CD4-positive, alpha-beta memory T cell (primary cell): ENCODE results near the gene ASB1. TPM values are rescaled to one million over a fixed set of nuclear protein-coding genes. Genes with fewer than 3 reads are reported as not detected.
A peak's percentile ranks its signal among the peaks of the same experiment; 100 is the strongest.

Source experiments
- CTCF ChIA-PET: fragments of 350-600 bp; sonication (Branson Sonifier 250); formaldehyde crosslinking; loops from one replicate; lab custom pipeline; 2021; ENCODE audit warnings: inconsistent platforms; ENCODE audit not compliant: partially characterized antibody; lab: Charles Lee
- POLR2A ChIA-PET: fragments of 350-600 bp; sonication (Branson Sonifier 250); formaldehyde crosslinking; loops from one replicate; lab custom pipeline; 2021; ENCODE audit not compliant: partially characterized antibody; lab: Charles Lee
- DNase-seq, 5 donors: peaks; one replicate each; pipeline versions ENCODE4 v3.0.0 to v3.0.0-alpha.2; 2020 to 2022; ENCODE audit warnings: mixed read lengths in 1 of 5
- H3K27ac ChIP-seq: one replicate; pipeline ENCODE4 v1.7.0; 2013; ENCODE audit warnings: low read depth, low read length
- H3K27me3 ChIP-seq: 2 replicates; pipeline ENCODE4 v1.7.0; 2013; ENCODE audit warnings: mild to moderate bottlenecking, low read length, moderate library complexity; ENCODE audit not compliant: insufficient read depth
- H3K36me3 ChIP-seq: 2 replicates; pipeline ENCODE4 v1.7.0; 2013; ENCODE audit warnings: mild to moderate bottlenecking, low read length, moderate library complexity; ENCODE audit not compliant: insufficient read depth
- H3K4me1 ChIP-seq: 2 replicates; pipeline ENCODE4 v1.7.0; 2013; ENCODE audit warnings: mild to moderate bottlenecking, low read length, moderate library complexity; ENCODE audit not compliant: insufficient read depth
- H3K4me3 ChIP-seq, 2 donors: one replicate each; pipeline ENCODE4 v1.7.0; 2013; ENCODE audit warnings: low read length in 2 of 2, mild to moderate bottlenecking in 1 of 2
- H3K9me3 ChIP-seq, 2 donors: one replicate each; pipeline ENCODE4 v1.7.0; 2013; ENCODE audit warnings: low read length in 2 of 2, control low read depth in 1 of 2; ENCODE audit not compliant: control insufficient read depth in 1 of 2
- H3K27ac Mint-ChIP-seq, 7 donors: one replicate each; pipeline ENCODE4 v1.8.0; 2020 to 2021; ENCODE audit warnings: mixed read lengths in 7 of 7, mild to moderate bottlenecking in 6 of 7, inconsistent platforms in 3 of 7, moderate library complexity in 3 of 7
- H3K27me3 Mint-ChIP-seq, 2 donors: one replicate each; pipeline ENCODE4 v1.8.0; 2020 to 2021; ENCODE audit warnings: mixed read lengths in 2 of 2
- H3K36me3 Mint-ChIP-seq, 2 donors: one replicate each; pipeline ENCODE4 v1.8.0; 2020 to 2021; ENCODE audit warnings: mixed read lengths in 2 of 2, inconsistent platforms in 1 of 2, mild to moderate bottlenecking in 1 of 2
- H3K4me1 Mint-ChIP-seq, 4 donors: one replicate each; pipeline ENCODE4 v1.8.0; 2020 to 2021; ENCODE audit warnings: mixed read lengths in 4 of 4, mild to moderate bottlenecking in 1 of 4
- H3K4me3 Mint-ChIP-seq, 8 donors: one replicate each; pipeline ENCODE4 v1.8.0; 2020 to 2021; ENCODE audit warnings: mixed read lengths in 8 of 8, mild to moderate bottlenecking in 7 of 8, moderate library complexity in 6 of 8, inconsistent platforms in 3 of 8
- H3K9me3 Mint-ChIP-seq, 8 donors: one replicate each; pipeline ENCODE4 v1.8.0; 2020 to 2021; ENCODE audit warnings: mixed read lengths in 8 of 8, mild to moderate bottlenecking in 5 of 8, inconsistent platforms in 3 of 8, moderate library complexity in 1 of 8
- intact Hi-C: fragments of 100-400 bp; cut with micrococcal nuclease; formaldehyde crosslinking; loops from one replicate; pipeline ENCODE4 v1.15.1; 2023
- polyA plus RNA-seq, 2 donors: library from polyadenylated mRNA; unstranded; fragments of 300-500 nt; fragmentation: Illumina TruSeq; gene quantifications; one replicate each; pipeline ENCODE4 v1.2.3, GENCODE V29; 2021
- total RNA-seq, 2 experiments: library from RNA; stranded (reverse); gene quantifications; one replicate each; pipeline ENCODE4 v1.2.3, GENCODE V29; 2021

The ASB1 gene
- total and polyA plus RNA-seq, 4 experiments from 2014 or later, result 19.5 to 48.4 (median 34.5) TPM

DNA sequence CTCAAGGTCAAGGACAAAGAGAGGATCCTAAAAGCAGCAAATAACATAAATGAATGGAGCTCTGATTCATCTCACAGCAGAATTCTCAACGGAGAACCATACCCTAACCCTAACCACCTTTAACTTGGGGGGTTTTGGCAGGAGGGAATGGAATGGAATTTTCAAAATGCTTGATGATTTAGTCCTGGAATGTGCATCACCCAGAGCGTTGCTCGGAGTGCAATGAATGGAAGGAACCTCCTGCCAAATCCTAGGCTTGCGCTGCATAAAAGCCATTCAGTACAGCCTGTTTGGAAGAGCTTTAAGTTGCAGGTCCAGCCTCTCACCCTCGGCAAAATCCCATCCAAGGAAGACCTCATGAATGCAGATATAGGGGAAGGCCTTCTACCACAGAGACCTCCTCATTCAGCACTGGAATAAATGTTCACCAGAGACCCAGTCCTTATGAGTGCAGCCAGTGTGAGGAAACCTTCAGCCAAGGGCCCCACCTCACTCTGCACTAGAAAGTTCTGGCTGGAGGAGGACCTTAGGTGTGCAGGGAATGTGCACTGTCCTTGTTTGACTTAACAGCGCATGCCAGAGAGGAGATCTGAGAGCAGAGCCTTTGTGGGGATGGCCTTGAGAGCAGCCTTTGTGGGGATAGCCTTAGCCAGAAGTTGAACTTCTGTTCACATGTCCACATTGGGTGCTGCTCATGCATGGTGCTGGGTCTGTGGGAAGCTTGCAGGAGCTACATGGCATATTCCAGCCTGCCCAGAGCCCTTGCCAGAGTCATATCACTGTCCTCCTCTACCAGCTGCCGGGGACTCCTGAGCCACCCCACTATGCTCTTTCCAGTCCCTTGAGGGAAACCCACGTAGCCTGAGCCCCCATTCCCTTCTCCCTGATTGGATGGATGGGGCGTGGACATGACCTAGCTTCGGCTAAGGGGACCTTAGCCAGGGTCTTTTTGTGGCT, 30.5 kb downstream of the ASB1 start:
- POLR2A ChIA-PET, result no interaction called here
- intact Hi-C loops, result no loop called here

DNA sequence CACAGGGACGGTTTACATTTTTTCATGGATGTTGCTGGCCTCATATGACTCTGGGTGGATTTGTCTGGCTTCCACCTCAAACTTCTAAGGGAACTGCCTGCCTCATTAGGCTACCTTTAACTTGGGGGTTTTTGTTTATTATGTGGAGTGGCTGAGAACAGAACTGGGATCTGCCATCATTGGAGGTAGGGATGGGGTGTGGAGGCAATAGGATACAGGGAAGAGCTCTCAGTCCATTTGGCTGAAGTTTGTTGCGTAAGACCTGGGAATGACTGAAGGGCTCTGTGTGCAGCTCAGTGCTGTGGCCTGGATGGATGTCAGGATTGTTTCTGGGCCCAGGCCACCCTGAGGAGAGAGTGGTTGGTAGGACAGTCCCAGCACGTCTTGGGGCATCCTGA, 31.2 kb downstream of the ASB1 start:
- Histone ChIP-seq H3K27ac (no peak overlapping the region), H3K4me3 (no peak overlapping the region), H3K36me3 (no peaks in the 10 kb centered on the region), H3K27me3 (no peaks in the 10 kb centered on the region), H3K9me3 (peaks cover 0 to 6% of the 10 kb centered on the region in 2 donors), H3K4me1 (no peaks in the 10 kb centered on the region)
- H3K9me3 Mint-ChIP-seq, result peaks cover 0 to 24% (median 15%) of the 10 kb centered on the region in 8 donors
- H3K27me3 Mint-ChIP-seq, result peaks cover 0 to 3% of the 10 kb centered on the region in 2 donors
- no peak overlapping the region for H3K4me3 Mint-ChIP-seq
- H3K4me1 Mint-ChIP-seq, result peaks cover 0 to 4% (median 3%) of the 10 kb centered on the region in 4 donors
- DNase-seq, result peak in 1 of 5 donors; percentile 28
- CTCF ChIA-PET, result interaction anchor here (5.8 kb wide), 1 partner anchor 88 kb away, joined by 44 read pairs; no protein-coding TSS in a partner anchor
- POLR2A ChIA-PET, result no interaction called here
- peaks cover 0 to 5% of the 10 kb centered on the region in 2 donors for H3K36me3 Mint-ChIP-seq
- H3K27ac Mint-ChIP-seq, result peak overlapping the region in 1 of 7 donors; percentile 66
- intact Hi-C loops, result no loop called here

More for the DNA sequence above, 30.5 kb downstream of the ASB1 start:
- no peak for DNase-seq
- Mint-ChIP-seq H3K36me3 (peaks cover 6 to 11% of the 10 kb centered on the region in 2 donors), H3K9me3 (peaks cover 0 to 24% (median 15%) of the 10 kb centered on the region in 8 donors), H3K27ac (no peak overlapping the region), H3K4me3 (no peak overlapping the region), H3K4me1 (peaks cover 0 to 3% (median under 1%) of the 10 kb centered on the region in 4 donors), H3K27me3 (peaks cover 0 to 3% of the 10 kb centered on the region in 2 donors)
- no peaks in the 10 kb centered on the region for H3K4me1 ChIP-seq
- H3K27ac ChIP-seq, result no peak overlapping the region
- peaks cover under 1% of the 10 kb centered on the region for H3K36me3 ChIP-seq
- CTCF ChIA-PET, result interaction anchor here (1.5 to 5.8 kb wide), 2 partner anchors 7 to 87 kb away, joined by 4 to 44 read pairs; no protein-coding TSS in a partner anchor
- H3K4me3 ChIP-seq, result no peak overlapping the region
- no peaks in the 10 kb centered on the region for H3K27me3 ChIP-seq
- H3K9me3 ChIP-seq, result peaks cover 0 to 6% of the 10 kb centered on the region in 2 donors

DNA sequence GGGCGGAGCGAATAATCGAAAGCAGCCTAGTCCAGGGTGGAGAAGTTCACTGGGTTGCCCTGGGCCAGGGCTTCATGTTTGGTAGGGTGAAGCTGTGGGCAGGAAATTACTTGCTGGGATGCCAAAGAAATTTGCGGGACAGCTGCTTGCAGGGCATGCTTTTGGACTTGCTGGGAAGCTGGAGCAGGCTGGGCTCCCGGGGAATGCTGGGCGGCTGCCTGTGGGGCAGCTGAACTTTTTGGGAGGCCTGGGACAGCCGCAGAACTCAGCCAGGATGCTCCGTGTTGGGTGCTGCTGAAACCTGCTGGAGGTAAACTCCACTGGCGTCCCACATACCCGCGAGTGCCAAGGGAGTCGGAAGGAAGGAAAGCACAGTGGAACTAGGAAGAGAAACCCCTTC, 31.9 kb downstream of the ASB1 start:
- H3K9me3 ChIP-seq, result peaks cover 0 to 6% of the 10 kb centered on the region in 2 donors
- H3K36me3 ChIP-seq, result no peaks in the 10 kb centered on the region
- ChIA-PET POLR2A (no interaction called here), CTCF (interaction anchor here (5.8 kb wide), 1 partner anchor 89 kb away, joined by 44 read pairs; no protein-coding TSS in a partner anchor)
- no peak overlapping the region for H3K4me3 ChIP-seq
- Mint-ChIP-seq H3K27ac (no peak overlapping the region), H3K36me3 (peaks cover 0 to 5% of the 10 kb centered on the region in 2 donors), H3K4me1 (peaks cover 0 to 5% (median 3%) of the 10 kb centered on the region in 4 donors), H3K27me3 (peaks cover 0 to 3% of the 10 kb centered on the region in 2 donors), H3K4me3 (no peak overlapping the region), H3K9me3 (peaks cover 0 to 24% (median 15%) of the 10 kb centered on the region in 8 donors)
- DNase-seq, result no peak
- H3K4me1 ChIP-seq, result no peaks in the 10 kb centered on the region
- intact Hi-C loops, result no loop called here
- H3K27me3 ChIP-seq, result no peaks in the 10 kb centered on the region
- H3K27ac ChIP-seq, result no peak overlapping the region

DNA sequence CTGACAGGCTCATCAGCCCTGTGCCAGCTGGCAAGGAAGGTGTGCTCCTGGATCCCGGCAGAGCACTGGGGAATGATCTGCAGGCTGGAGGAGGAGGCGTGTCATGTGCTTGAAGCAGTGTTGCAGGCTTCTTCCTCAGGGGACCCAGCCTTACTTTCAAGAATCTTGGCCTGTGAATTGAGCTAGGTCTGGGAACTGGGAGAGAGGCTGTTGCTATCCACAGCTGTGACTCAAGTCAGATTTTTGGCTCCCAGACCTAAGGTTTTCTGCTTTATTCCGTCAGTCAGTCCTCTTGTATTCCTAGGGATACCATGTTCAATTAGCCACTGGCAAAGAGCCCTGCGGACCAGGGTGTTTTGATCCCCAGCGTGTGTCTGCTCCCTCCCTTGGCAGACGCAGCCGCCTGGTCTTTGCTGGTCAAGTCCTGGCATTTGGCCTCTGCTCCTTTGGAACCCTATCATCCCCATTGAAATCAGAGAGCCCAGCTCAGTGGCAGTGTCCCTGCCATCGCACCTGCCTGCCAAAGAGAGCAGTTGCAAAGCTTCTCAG, 32.4 kb downstream of the ASB1 start:
- H3K27me3 ChIP-seq, result no peaks in the 10 kb centered on the region
- H3K9me3 Mint-ChIP-seq, result peaks cover 0 to 21% (median 15%) of the 10 kb centered on the region in 8 donors
- no peaks in the 10 kb centered on the region for H3K4me1 ChIP-seq
- H3K9me3 ChIP-seq, result peaks cover 0 to 6% of the 10 kb centered on the region in 2 donors
- intact Hi-C loops, result no loop called here
- no peak overlapping the region for H3K27ac Mint-ChIP-seq
- ChIA-PET CTCF (interaction anchor here (5.8 kb wide), 1 partner anchor 89 kb away, joined by 44 read pairs; no protein-coding TSS in a partner anchor), POLR2A (no interaction called here)
- H3K27ac ChIP-seq, result no peak overlapping the region
- H3K4me1 Mint-ChIP-seq, result peaks cover 0 to 5% (median 3%) of the 10 kb centered on the region in 4 donors
- peaks cover 0 to 5% of the 10 kb centered on the region in 2 donors for H3K36me3 Mint-ChIP-seq
- H3K36me3 ChIP-seq, result no peaks in the 10 kb centered on the region
- H3K4me3 Mint-ChIP-seq, result no peak overlapping the region
- H3K4me3 ChIP-seq, result no peak overlapping the region
- H3K27me3 Mint-ChIP-seq, result peaks cover 0 to 3% of the 10 kb centered on the region in 2 donors
- DNase-seq, result peak in 1 of 5 donors; percentile 37

DNA sequence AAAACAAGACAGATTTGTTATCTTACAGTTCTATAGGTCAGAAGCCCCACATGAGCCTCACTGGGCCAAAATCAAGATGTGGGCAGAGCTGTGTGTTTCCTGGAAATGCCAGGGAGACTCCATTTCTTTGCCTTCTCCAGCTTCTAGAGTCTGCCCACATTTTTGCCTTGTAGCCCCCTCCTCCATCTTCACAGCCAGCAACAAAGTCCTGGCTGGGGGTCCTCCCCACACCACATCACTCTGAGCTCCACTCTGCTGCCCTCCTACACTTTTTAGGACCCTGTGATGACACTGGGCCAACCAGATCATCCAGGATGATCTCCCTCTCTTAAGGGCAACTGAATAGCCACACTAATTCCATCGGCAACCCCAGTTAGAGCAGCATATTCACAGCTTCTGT, 34.3 kb downstream of the ASB1 start:
- H3K9me3 ChIP-seq, result peaks cover 0 to under 1% of the 10 kb centered on the region in 2 donors
- H3K4me1 ChIP-seq, result no peaks in the 10 kb centered on the region
- POLR2A ChIA-PET, result no interaction called here
- intact Hi-C loops, result no loop called here
- no peak overlapping the region for H3K27ac ChIP-seq
- H3K9me3 Mint-ChIP-seq, result peaks cover 0 to 11% (median 8%) of the 10 kb centered on the region in 8 donors
- no peaks in the 10 kb centered on the region for H3K27me3 ChIP-seq
- peaks cover 0 to 1% of the 10 kb centered on the region in 2 donors for H3K36me3 Mint-ChIP-seq
- H3K36me3 ChIP-seq, result no peaks in the 10 kb centered on the region
- H3K27ac Mint-ChIP-seq, result peak overlapping the region in 1 of 7 donors; percentile 32
- H3K4me3 Mint-ChIP-seq, result no peak overlapping the region
- DNase-seq, result no peak
- CTCF ChIA-PET, result interaction anchor here (1.1 to 5.8 kb wide), 8 partner anchors 8 to 104 kb away, joined by 3 to 44 read pairs (median 5); no protein-coding TSS in a partner anchor
- no peak overlapping the region for H3K4me3 ChIP-seq
- H3K27me3 Mint-ChIP-seq, result peaks cover 0 to 3% of the 10 kb centered on the region in 2 donors
- peaks cover 0 to 3% (median 3%) of the 10 kb centered on the region in 4 donors for H3K4me1 Mint-ChIP-seq

DNA sequence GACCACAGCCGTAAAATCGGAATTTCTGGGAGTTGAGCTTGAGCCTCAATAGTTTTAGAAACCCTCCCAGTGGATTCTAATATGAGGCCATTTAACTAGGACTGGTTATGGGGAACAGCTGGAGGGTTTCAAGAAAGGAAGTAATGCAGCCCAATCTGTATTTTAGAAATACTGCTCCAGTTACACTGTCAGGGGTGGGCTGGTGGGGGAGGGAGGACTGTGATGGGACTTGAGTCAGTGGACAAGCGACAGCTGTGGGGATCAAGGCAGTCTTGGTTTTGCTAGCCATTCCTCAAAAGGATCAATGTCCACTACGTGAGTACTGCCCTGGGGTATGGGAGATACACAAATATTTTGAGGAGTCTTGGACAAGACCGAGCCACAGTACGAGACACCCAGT, 34.8 kb downstream of the ASB1 start:
- Histone ChIP-seq H3K27ac (no peak overlapping the region), H3K4me3 (no peak overlapping the region), H3K36me3 (no peaks in the 10 kb centered on the region), H3K27me3 (no peaks in the 10 kb centered on the region), H3K4me1 (no peaks in the 10 kb centered on the region), H3K9me3 (no peaks in the 10 kb centered on the region)
- no peak overlapping the region for H3K4me3 Mint-ChIP-seq
- DNase-seq, result no peak
- peaks cover 0 to 6% (median 3%) of the 10 kb centered on the region in 8 donors for H3K9me3 Mint-ChIP-seq
- peaks cover 0 to 3% (median 3%) of the 10 kb centered on the region in 4 donors for H3K4me1 Mint-ChIP-seq
- intact Hi-C loops, result no loop called here
- peaks cover 0 to 2% of the 10 kb centered on the region in 2 donors for H3K36me3 Mint-ChIP-seq
- peaks cover 0 to 2% of the 10 kb centered on the region in 2 donors for H3K27me3 Mint-ChIP-seq
- H3K27ac Mint-ChIP-seq, result no peak overlapping the region
- CTCF ChIA-PET, result interaction anchor here (0.7 to 5.8 kb wide), 9 partner anchors 9 to 204 kb away, joined by 3 to 44 read pairs (median 5); no protein-coding TSS in a partner anchor
- POLR2A ChIA-PET, result no interaction called here
